ENCODE data around the gene TSPYL4.

Gene TSPYL4

DNA sequence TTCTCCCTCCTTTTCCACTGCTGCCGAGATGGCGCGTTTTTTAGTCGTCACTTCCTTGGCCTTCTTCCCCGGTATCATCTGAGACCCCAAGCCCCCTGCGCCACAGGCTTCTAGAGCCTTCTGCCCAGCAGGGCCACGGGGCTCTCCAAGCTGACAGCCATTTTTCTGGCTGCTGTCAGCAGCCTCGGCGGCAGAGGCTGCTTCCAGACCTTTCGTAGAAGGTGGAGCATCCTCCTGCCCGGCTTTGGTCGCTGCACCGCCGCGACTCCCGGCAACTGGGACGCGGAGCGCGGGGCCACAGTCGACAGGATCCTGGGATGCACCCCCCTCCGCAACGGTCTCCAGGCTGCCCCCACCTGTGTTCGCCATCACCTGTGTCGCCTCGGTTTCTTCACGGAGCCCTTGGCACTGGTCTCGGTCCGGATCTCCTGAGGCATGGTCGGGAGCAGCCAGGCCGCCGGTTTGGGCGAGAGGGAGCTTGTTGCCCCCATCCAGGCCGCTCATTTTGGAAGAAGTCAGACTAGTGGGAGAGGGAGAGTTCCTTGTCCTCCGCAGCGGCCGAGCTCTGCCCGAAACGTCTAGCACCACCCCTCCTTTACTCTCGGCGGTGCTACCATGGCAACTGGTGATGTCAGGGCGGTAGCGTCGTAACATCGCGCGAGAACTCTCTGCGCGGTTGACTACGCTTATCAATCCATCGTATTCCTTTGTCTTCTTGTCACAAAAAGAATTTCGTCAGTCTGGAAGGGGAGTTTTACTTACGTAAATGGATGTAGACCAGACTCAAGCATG lies at the start of gene TSPYL4:
TSPYL4 (minus strand) TSS at position 571 of the 792 bp plus-strand sequence; CDS start at position 504, 67 bp downstream.
- Histone ChIP-seq H3K4me1 (ENCODE audit: insufficient read depth, low read length, poor library complexity, severe bottlenecking) (peaks cover 64% of the 10 kb centered on the region), H3K79me2 (ENCODE audit: insufficient read depth, low read length) (peaks cover 54% of the 10 kb centered on the region), H3F3A (ENCODE audit: low read depth) (no peaks in the 10 kb centered on the region; the same call in 1 of the 2 replicates), H3K4me2 (ENCODE audit: low read depth, low read length, poor library complexity, severe bottlenecking) (peak within 1 kb of the TSS; percentile 97), H4K20me1 (ENCODE audit: insufficient read depth, low read length, poor library complexity, severe bottlenecking) (no peaks in the 10 kb centered on the region), H3K9me3 (ENCODE audit: insufficient read depth, low read depth, low read length) (no peaks in the 10 kb centered on the region), H3K9me2 (replicated peaks; ENCODE audit: low read depth, low read length) (no peaks in the 10 kb centered on the region), H3K9ac (ENCODE audit: low read depth, low read length, poor library complexity, severe bottlenecking) (peak within 1 kb of the TSS; percentile 92), H3K4me3 (ENCODE audit: low read length, poor library complexity, severe bottlenecking) (peak within 1 kb of the TSS; percentile 83), H3K27me3 (ENCODE audit: insufficient read depth, low read length, poor library complexity, severe bottlenecking) (no peaks in the 10 kb centered on the region), H3K36me3 (ENCODE audit: insufficient read depth, low read length) (no peaks in the 10 kb centered on the region), H2AFZ (ENCODE audit: low read length) (peak within 1 kb of the TSS; percentile 90)
- TF ChIP-seq, protein P1, sequence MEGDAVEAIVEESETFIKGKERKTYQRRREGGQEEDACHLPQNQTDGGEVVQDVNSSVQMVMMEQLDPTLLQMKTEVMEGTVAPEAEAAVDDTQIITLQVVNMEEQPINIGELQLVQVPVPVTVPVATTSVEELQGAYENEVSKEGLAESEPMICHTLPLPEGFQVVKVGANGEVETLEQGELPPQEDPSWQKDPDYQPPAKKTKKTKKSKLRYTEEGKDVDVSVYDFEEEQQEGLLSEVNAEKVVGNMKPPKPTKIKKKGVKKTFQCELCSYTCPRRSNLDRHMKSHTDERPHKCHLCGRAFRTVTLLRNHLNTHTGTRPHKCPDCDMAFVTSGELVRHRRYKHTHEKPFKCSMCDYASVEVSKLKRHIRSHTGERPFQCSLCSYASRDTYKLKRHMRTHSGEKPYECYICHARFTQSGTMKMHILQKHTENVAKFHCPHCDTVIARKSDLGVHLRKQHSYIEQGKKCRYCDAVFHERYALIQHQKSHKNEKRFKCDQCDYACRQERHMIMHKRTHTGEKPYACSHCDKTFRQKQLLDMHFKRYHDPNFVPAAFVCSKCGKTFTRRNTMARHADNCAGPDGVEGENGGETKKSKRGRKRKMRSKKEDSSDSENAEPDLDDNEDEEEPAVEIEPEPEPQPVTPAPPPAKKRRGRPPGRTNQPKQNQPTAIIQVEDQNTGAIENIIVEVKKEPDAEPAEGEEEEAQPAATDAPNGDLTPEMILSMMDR (conservative IDR thresholded peaks at IDR 0.05; ENCODE audit: low read length), result no peak
- TF ChIP-seq EZH2phosphoT487 (IDR thresholded peaks at IDR 0.05; ENCODE audit: borderline replicate concordance), result no peak

- H3K4me3 ChIP-seq (ENCODE audit: low read length, poor library complexity, severe bottlenecking), result no peak overlapping the region
- H3K4me2 ChIP-seq (ENCODE audit: low read depth, low read length, poor library complexity, severe bottlenecking), result no peak overlapping the region
- H3F3A ChIP-seq (ENCODE audit: low read depth), result no peaks in the 10 kb centered on the region
- H3K79me2 ChIP-seq (ENCODE audit: insufficient read depth, low read length), result no peaks in the 10 kb centered on the region
- H3K9me2 ChIP-seq (replicated peaks; ENCODE audit: low read depth, low read length), result no peaks in the 10 kb centered on the region
- H3K36me3 ChIP-seq (ENCODE audit: insufficient read depth, low read length), result no peaks in the 10 kb centered on the region
- no peak overlapping the region for H2AFZ ChIP-seq (ENCODE audit: low read length)
- TF ChIP-seq EZH2phosphoT487 (IDR thresholded peaks at IDR 0.05; ENCODE audit: borderline replicate concordance), result no peak
- TF ChIP-seq, protein P1 (conservative IDR thresholded peaks at IDR 0.05; ENCODE audit: low read length), result no peak
- peaks cover 6% of the 10 kb centered on the region; the same call in 1 of the 2 replicates for H3K9me3 ChIP-seq (ENCODE audit: insufficient read depth, low read depth, low read length)
- H4K20me1 ChIP-seq (ENCODE audit: insufficient read depth, low read length, poor library complexity, severe bottlenecking), result no peaks in the 10 kb centered on the region
- H3K27me3 ChIP-seq (ENCODE audit: insufficient read depth, low read length, poor library complexity, severe bottlenecking), result no peaks in the 10 kb centered on the region
- H3K4me1 ChIP-seq (ENCODE audit: insufficient read depth, low read length, poor library complexity, severe bottlenecking), result no peaks in the 10 kb centered on the region
- no peak overlapping the region for H3K9ac ChIP-seq (ENCODE audit: low read depth, low read length, poor library complexity, severe bottlenecking)
These were observed 47.2 kb upstream of the TSPYL4 start for GRCh38 chr6:116301104-116301503.

- no peaks in the 10 kb centered on the region for H4K20me1 ChIP-seq (ENCODE audit: insufficient read depth, low read length, poor library complexity, severe bottlenecking)
- H3K36me3 ChIP-seq (ENCODE audit: insufficient read depth, low read length), result no peaks in the 10 kb centered on the region
- TF ChIP-seq EZH2phosphoT487 (IDR thresholded peaks at IDR 0.05; ENCODE audit: borderline replicate concordance), result no peak
- TF ChIP-seq, protein P1 (conservative IDR thresholded peaks at IDR 0.05; ENCODE audit: low read length), result no peak
- no peak overlapping the region for H3K4me3 ChIP-seq (ENCODE audit: low read length, poor library complexity, severe bottlenecking)
- H2AFZ ChIP-seq (ENCODE audit: low read length), result no peak overlapping the region
- no peaks in the 10 kb centered on the region for H3K79me2 ChIP-seq (ENCODE audit: insufficient read depth, low read length)
- no peak overlapping the region for H3K9ac ChIP-seq (ENCODE audit: low read depth, low read length, poor library complexity, severe bottlenecking)
- H3K9me2 ChIP-seq (replicated peaks; ENCODE audit: low read depth, low read length), result no peaks in the 10 kb centered on the region
- no peaks in the 10 kb centered on the region for H3K4me1 ChIP-seq (ENCODE audit: insufficient read depth, low read length, poor library complexity, severe bottlenecking)
- H3K27me3 ChIP-seq (ENCODE audit: insufficient read depth, low read length, poor library complexity, severe bottlenecking), result no peaks in the 10 kb centered on the region
- peaks cover 6% of the 10 kb centered on the region; the same call in 1 of the 2 replicates for H3K9me3 ChIP-seq (ENCODE audit: insufficient read depth, low read depth, low read length)
- no peaks in the 10 kb centered on the region for H3F3A ChIP-seq (ENCODE audit: low read depth)
- no peak overlapping the region for H3K4me2 ChIP-seq (ENCODE audit: low read depth, low read length, poor library complexity, severe bottlenecking)
These were observed 46.7 kb upstream of the TSPYL4 start for GRCh38 chr6:116300566-116300965.

All from Loucy (cell line).